HepG2 (cell line): ENCODE results near the gene ZNF326. TPM values are rescaled to one million over a fixed set of nuclear protein-coding genes. Genes with fewer than 3 reads are reported as not detected.

Experiments used
- ATAC-seq: fragments of 200-7000 bp; cut with Tn5 transposase; 3 replicates; pipeline ENCODE4 v1.9.1; 2020; ENCODE audit warnings: mild to moderate bottlenecking, moderate library complexity
- BruUV-seq: library from RNA; stranded (reverse); fragments of 400-500 nt; replicated peaks from 2 replicates; lab custom pipeline; 2021; lab: Mats Ljungman, UMichigan
- CTCF ChIA-PET: fragments of 300-600 bp; formaldehyde crosslinking; extraction: SDS; loops from one replicate; lab custom pipeline; 2021; ENCODE audit warnings: low total read pairs, inconsistent platforms, low intra/inter-chr PET ratio; lab: Yijun Ruan, JAX
- POLR2A ChIA-PET: fragments of 350-600 bp; sonication (Branson Sonifier 250); formaldehyde crosslinking; loops from one replicate; lab custom pipeline; 2020; ENCODE audit warnings: antibody characterized with exemption, inconsistent platforms; lab: Yijun Ruan, JAX
- DNase-seq: peaks from one replicate; pipeline ENCODE4 v3.0.0-alpha.2; 2015; ENCODE audit warnings: low spot score
- FAIRE-seq: peaks from 3 replicates; lab custom pipeline; 2011; peaks lifted over from hg19 to GRCh38; lab: Jason Lieb, UNC
- H2AFZ ChIP-seq: one replicate; pipeline ENCODE4 v1.6.1; 2011; ENCODE audit warnings: low read length, inconsistent platforms
- H3K27ac ChIP-seq: fragments of 300-600 bp; 3 replicates; pipeline ENCODE4 v1.8.0; 2011; ENCODE audit warnings: mixed run types, mild to moderate bottlenecking, mixed read lengths, low read length, inconsistent platforms; ENCODE audit not compliant: insufficient read depth; ENCODE audit errors: extremely low read length
- H3K27me3 ChIP-seq, 2 experiments: fragments of 200-600 bp in 1 of 2; 2 replicates in 1 of 2; 3 replicates in 1 of 2; pipeline versions ENCODE4 v1.6.0 to v1.8.0; 2011; ENCODE audit warnings: low read length in 2 of 2, mild to moderate bottlenecking in 2 of 2, moderate library complexity in 2 of 2, inconsistent platforms in 1 of 2; ENCODE audit not compliant: insufficient read depth in 2 of 2, control insufficient read depth in 1 of 2
- H3K36me3 ChIP-seq, 2 experiments: fragments of 200-600 bp in 1 of 2; replicated peaks in 1 of 2; 2 replicates in 1 of 2; 3 replicates in 1 of 2; pipeline versions ENCODE4 v1.5.1 to v1.8.0; 2011; ENCODE audit warnings: low read length in 2 of 2, inconsistent platforms in 1 of 2; ENCODE audit not compliant: insufficient read depth in 2 of 2, control insufficient read depth in 1 of 2
- H3K4me1 ChIP-seq: 2 replicates; pipeline ENCODE4 v1.5.1; 2012; ENCODE audit warnings: low read length, inconsistent platforms; ENCODE audit not compliant: insufficient read depth
- H3K4me2 ChIP-seq: 2 replicates; pipeline ENCODE4 v1.6.0; 2011; ENCODE audit warnings: low read depth, low read length, inconsistent platforms
- H3K4me3 ChIP-seq, 3 experiments: fragments of 200-600 bp in 1 of 3; sonication (generic), shearing (Covaris generic) in 1 of 3; replicated peaks in 1 of 3; 2 replicates each; pipeline ENCODE4 v1.5.1; 2011 to 2016; ENCODE audit warnings: low read length in 3 of 3, inconsistent platforms in 2 of 3, low read depth in 2 of 3, mild to moderate bottlenecking in 2 of 3, control low read depth in 1 of 3, mixed read lengths in 1 of 3; ENCODE audit not compliant: insufficient read depth in 1 of 3
- H3K79me2 ChIP-seq: one replicate; pipeline ENCODE4 v1.6.1; 2011; ENCODE audit warnings: low read length, inconsistent platforms; ENCODE audit not compliant: insufficient read depth
- H3K9ac ChIP-seq: 2 replicates; pipeline ENCODE4 v1.6.0; 2011; ENCODE audit warnings: mild to moderate bottlenecking, low read depth, low read length, inconsistent platforms; ENCODE audit not compliant: insufficient read depth
- H3K9me3 ChIP-seq: 2 replicates; pipeline ENCODE4 v1.5.1; 2012; ENCODE audit warnings: mild to moderate bottlenecking, low read length
- H4K20me1 ChIP-seq: 2 replicates; pipeline ENCODE4 v1.6.0; 2011; ENCODE audit warnings: inconsistent platforms, mild to moderate bottlenecking, low read length, moderate library complexity; ENCODE audit not compliant: insufficient read depth
- ADNP ChIP-seq: sonication (generic); formaldehyde crosslinking; IDR thresholded peaks from 2 replicates; pipeline ENCODE4 v1.4.0; 2020; ENCODE audit warnings: missing genetic modification reagents
- ASH2L ChIP-seq: fragments of 300-600, 200-600 bp; sonication (generic); IDR thresholded peaks from 2 replicates; pipeline ENCODE4 v1.7.0; 2017; ENCODE audit warnings: low read depth, mild to moderate bottlenecking, moderate library complexity, mixed read lengths, low read length; ENCODE audit not compliant: insufficient read length
- CCAR2 ChIP-seq: fragments of 200-400 bp; formaldehyde crosslinking; optimal IDR thresholded peaks from 2 replicates; pipeline ENCODE3; 2018; ENCODE audit warnings: low read depth, mild to moderate bottlenecking, low read length, moderate library complexity
- MEIS2 ChIP-seq: sonication (generic); formaldehyde crosslinking; IDR thresholded peaks from 2 replicates; pipeline ENCODE4 v1.9.0; 2021; ENCODE audit warnings: mild to moderate bottlenecking, missing genetic modification reagents
- NFE2 ChIP-seq: sonication (generic); formaldehyde crosslinking; IDR thresholded peaks from 2 replicates; pipeline ENCODE4 v1.4.0; 2020; ENCODE audit warnings: missing genetic modification reagents
- NFE2L2 ChIP-seq: fragments of 150-350 bp; IDR thresholded peaks from 2 replicates; pipeline ENCODE4 v1.6.1; 2014; ENCODE audit warnings: low read length
- NFIB ChIP-seq: sonication (generic); formaldehyde crosslinking; IDR thresholded peaks from 2 replicates; pipeline ENCODE4 v1.9.0; 2021; ENCODE audit warnings: missing genetic modification reagents, mild to moderate bottlenecking, borderline replicate concordance
- PRMT3 ChIP-seq: sonication (generic); formaldehyde crosslinking; IDR thresholded peaks from 2 replicates; pipeline ENCODE4 v1.8.1; 2022; ENCODE audit warnings: low read depth, mild to moderate bottlenecking, moderate library complexity, missing genetic modification reagents, borderline replicate concordance
- SPEN ChIP-seq: sonication (generic); formaldehyde crosslinking; IDR thresholded peaks from 2 replicates; pipeline ENCODE4 v1.5.1; 2020; ENCODE audit warnings: low read depth, mild to moderate bottlenecking, missing genetic modification reagents
- ZBTB8A ChIP-seq: sonication (generic); formaldehyde crosslinking; IDR thresholded peaks from 2 replicates; pipeline ENCODE4 v1.4.0; 2020; ENCODE audit warnings: mild to moderate bottlenecking, low read depth, missing genetic modification reagents, borderline replicate concordance
- ZNF20 ChIP-seq: sonication (generic); formaldehyde crosslinking; IDR thresholded peaks from 2 replicates; pipeline ENCODE4 v1.4.0; 2020; ENCODE audit warnings: mild to moderate bottlenecking, moderate library complexity, missing genetic modification reagents
- ZNF564 ChIP-seq: sonication (generic); formaldehyde crosslinking; IDR thresholded peaks from 2 replicates; pipeline ENCODE4 v1.8.1; 2023; ENCODE audit warnings: mild to moderate bottlenecking, missing genetic modification reagents
- ZNF652 ChIP-seq: IDR thresholded peaks from 2 replicates; pipeline ENCODE4 v1.6.1; 2016; ENCODE audit warnings: low read depth, borderline replicate concordance
- WGBS: methylation state at CpG from one replicate; pipeline ENCODE4 v1.1.6; 2017; ENCODE audit warnings: low lambda C conversion rate; 5-methylcytosine and 5-hydroxymethylcytosine counted together
- in situ Hi-C: cut with HindIII; loops from 2 replicates; pipeline ENCODE4 v1.10.0; 2017; ENCODE audit warnings: low pct_unique_long_range_greater_than_20kb; ENCODE audit not compliant: extremely low pct_ligation_motif_present
- intact Hi-C: fragments of 100-400 bp; cut with micrococcal nuclease; formaldehyde crosslinking; loops from one replicate; pipeline ENCODE4 v1.10.0; 2022; ENCODE audit not compliant: unreplicated experiment
- polyA plus RNA-seq, 8 experiments: library from polyadenylated mRNA; depleted of rRNA in 3 of 8; stranded (reverse) in 7 of 8; unstranded in 1 of 8; fragments of >200 nt; fragmentation: Illumina TruSeq in 4 of 8; extraction: Trizol in 4 of 8; gene quantifications; 2 replicates each; pipeline versions ENCODE4 v1.2.1 to v1.2.3, GENCODE V29; 2011 to 2016; ENCODE audit warnings: low read depth in 4 of 8, missing spikeins in 1 of 8, mixed read lengths in 1 of 8; ENCODE audit not compliant: insufficient read depth in 1 of 8
- total RNA-seq, 5 experiments: library from RNA; depleted of rRNA; stranded (reverse); fragments of >200 nt; fragmentation: Illumina TruSeq; extraction: Trizol; gene quantifications; 2 replicates each; pipeline ENCODE4 v1.2.3, GENCODE V29; 2016; ENCODE audit warnings: low read depth in 1 of 5
- TF ChIP-seq, protein P1 (sequence below): sonication (generic); formaldehyde crosslinking; IDR thresholded peaks from 2 replicates; pipeline ENCODE4 v1.4.0; 2020; ENCODE audit warnings: mild to moderate bottlenecking, missing genetic modification reagents
- TF ChIP-seq, protein P2 (sequence below): sonication (generic); formaldehyde crosslinking; IDR thresholded peaks from 2 replicates; pipeline ENCODE4 v1.5.0; 2020; ENCODE audit warnings: mild to moderate bottlenecking, missing genetic modification reagents
- TF ChIP-seq, protein P3 (sequence below): sonication (generic); formaldehyde crosslinking; IDR thresholded peaks from 2 replicates; pipeline ENCODE4 v1.8.1; 2022; ENCODE audit warnings: low read depth, mild to moderate bottlenecking, missing genetic modification reagents

Gene ZNF326
- total and polyA plus RNA-seq, 2 of the 13 experiments (the other 11 are each of a cell fraction or from before 2014, with no cell fraction given), result 6.3 to 16.4 TPM

DNA sequence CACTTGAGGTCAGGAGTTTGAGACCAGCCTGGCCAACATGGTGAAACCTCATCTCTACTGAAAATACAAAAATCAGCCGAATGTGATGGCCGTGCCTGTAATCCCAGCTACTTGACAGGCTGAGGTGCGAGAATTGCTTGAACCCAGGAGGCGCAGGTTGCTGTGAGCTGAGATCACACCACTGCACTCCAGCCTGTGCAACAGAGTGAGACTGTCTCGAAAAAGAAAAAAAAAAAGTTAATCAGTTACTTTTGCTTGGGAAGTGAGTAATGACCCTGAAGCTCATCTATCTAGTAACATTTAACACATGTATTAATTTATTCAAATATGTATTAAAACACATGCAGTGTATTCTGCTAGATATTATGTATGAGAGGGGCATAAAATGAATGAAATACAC is 49.4 kb downstream of the ZNF326 start:
- CTCF ChIA-PET, result no interaction called here
- H3K4me3 ChIP-seq, result no peak overlapping the region
- no peaks in the 10 kb centered on the region for H4K20me1 ChIP-seq
- POLR2A ChIA-PET, result no interaction called here
- no peak overlapping the region for H2AFZ ChIP-seq
- no TSS peak for BruUV-seq
- no peak overlapping the region for H3K9ac ChIP-seq
- H3K4me1 ChIP-seq, result peaks cover 19% of the 10 kb centered on the region
- no peak overlapping the region for H3K27ac ChIP-seq
- TF ChIP-seq ASH2L (no peak), MEIS2 (CRISPR knock-in tag) (no peak), NFE2L2 (no peak), ZNF652 (CRISPR knock-in tag) (no peak), ZNF564 (CRISPR knock-in tag) (no peak), SPEN (CRISPR knock-in tag) (no peak), PRMT3 (no peak), ZNF20 (CRISPR knock-in tag) (no peak), ADNP (CRISPR knock-in tag) (no peak), NFIB (CRISPR knock-in tag) (no peak), CCAR2 (no peak), ZBTB8A (CRISPR knock-in tag) (no peak), NFE2 (CRISPR knock-in tag) (no peak)
- TF ChIP-seq, protein P1, sequence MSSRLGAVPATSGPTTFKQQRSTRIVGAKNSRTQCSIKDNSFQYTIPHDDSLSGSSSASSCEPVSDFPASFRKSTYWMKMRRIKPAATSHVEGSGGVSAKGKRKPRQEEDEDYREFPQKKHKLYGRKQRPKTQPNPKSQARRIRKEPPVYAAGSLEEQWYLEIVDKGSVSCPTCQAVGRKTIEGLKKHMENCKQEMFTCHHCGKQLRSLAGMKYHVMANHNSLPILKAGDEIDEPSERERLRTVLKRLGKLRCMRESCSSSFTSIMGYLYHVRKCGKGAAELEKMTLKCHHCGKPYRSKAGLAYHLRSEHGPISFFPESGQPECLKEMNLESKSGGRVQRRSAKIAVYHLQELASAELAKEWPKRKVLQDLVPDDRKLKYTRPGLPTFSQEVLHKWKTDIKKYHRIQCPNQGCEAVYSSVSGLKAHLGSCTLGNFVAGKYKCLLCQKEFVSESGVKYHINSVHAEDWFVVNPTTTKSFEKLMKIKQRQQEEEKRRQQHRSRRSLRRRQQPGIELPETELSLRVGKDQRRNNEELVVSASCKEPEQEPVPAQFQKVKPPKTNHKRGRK (CRISPR knock-in tag), result no peak
- TF ChIP-seq, protein P2, sequence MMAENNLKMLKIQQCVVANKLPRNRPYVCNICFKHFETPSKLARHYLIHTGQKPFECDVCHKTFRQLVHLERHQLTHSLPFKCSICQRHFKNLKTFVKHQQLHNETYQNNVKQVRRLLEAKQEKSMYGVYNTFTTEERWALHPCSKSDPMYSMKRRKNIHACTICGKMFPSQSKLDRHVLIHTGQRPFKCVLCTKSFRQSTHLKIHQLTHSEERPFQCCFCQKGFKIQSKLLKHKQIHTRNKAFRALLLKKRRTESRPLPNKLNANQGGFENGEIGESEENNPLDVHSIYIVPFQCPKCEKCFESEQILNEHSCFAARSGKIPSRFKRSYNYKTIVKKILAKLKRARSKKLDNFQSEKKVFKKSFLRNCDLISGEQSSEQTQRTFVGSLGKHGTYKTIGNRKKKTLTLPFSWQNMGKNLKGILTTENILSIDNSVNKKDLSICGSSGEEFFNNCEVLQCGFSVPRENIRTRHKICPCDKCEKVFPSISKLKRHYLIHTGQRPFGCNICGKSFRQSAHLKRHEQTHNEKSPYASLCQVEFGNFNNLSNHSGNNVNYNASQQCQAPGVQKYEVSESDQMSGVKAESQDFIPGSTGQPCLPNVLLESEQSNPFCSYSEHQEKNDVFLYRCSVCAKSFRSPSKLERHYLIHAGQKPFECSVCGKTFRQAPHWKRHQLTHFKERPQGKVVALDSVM (CRISPR knock-in tag), result no peak
- TF ChIP-seq, protein P3, sequence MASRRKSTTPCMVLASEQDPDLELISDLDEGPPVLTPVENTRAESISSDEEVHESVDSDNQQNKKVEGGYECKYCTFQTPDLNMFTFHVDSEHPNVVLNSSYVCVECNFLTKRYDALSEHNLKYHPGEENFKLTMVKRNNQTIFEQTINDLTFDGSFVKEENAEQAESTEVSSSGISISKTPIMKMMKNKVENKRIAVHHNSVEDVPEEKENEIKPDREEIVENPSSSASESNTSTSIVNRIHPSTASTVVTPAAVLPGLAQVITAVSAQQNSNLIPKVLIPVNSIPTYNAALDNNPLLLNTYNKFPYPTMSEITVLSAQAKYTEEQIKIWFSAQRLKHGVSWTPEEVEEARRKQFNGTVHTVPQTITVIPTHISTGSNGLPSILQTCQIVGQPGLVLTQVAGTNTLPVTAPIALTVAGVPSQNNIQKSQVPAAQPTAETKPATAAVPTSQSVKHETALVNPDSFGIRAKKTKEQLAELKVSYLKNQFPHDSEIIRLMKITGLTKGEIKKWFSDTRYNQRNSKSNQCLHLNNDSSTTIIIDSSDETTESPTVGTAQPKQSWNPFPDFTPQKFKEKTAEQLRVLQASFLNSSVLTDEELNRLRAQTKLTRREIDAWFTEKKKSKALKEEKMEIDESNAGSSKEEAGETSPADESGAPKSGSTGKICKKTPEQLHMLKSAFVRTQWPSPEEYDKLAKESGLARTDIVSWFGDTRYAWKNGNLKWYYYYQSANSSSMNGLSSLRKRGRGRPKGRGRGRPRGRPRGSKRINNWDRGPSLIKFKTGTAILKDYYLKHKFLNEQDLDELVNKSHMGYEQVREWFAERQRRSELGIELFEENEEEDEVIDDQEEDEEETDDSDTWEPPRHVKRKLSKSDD (CRISPR knock-in tag), result no peak
- H3K9me3 ChIP-seq, result no peaks in the 10 kb centered on the region
- in situ Hi-C loops (no loop called here), intact Hi-C loops (no loop called here)
- ATAC-seq, result peak; percentile 64
- no peak for FAIRE-seq
- H3K27me3 ChIP-seq, result peaks cover 0 to 7% of the 10 kb centered on the region in 2 experiments; a peak in 2 of 5 replicates
- DNase-seq, result no peak
- 0% methylated on average over 5 of the region's 5 CpGs for WGBS
- no peaks in the 10 kb centered on the region for H3K79me2 ChIP-seq
- H3K4me2 ChIP-seq, result peak overlapping the region; percentile 32; the same call in 1 of the 2 replicates
- H3K36me3 ChIP-seq, result no peaks in the 10 kb centered on the region
